ENCODE results near the gene TRIM41.

DNA sequence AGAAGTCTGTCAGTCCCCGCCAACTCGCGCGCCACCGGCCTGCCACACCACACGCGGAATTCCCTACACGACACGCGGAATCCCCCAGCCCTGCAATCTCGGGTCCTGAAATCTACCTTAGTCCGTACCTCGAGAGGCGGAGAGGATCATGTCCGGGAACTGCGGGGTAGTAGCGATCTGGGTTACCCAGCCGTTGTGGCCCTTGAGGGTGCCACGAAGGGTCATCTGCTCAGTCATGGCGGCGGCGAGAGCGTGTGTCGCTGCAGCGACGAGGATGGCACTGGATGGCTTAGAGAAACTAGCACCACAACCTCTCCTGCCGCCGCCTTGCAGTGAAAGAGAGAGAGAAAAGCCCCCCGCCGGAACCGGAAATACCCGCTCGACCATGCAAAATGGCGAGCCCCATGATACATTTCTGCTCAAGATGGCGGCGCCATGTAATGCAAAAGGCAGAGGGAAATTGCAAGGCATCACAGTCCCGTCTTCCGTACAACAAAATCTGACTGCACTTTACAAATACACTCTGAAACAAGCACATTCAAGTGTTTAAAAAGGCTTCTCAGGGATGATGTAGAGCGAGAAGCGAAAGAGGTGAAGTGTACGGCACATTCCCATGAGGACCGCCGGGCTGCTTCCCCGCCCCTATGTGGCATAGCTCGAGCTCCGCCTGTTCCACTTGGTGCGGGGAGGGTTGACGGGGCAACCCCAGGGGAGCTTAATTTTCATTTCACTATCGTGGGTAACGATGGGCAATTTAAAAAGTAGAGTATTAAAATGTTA is 20.7 kb downstream of the TRIM41 start, which contains the start of gene RACK1:
- TF ChIP-seq, protein P1, sequence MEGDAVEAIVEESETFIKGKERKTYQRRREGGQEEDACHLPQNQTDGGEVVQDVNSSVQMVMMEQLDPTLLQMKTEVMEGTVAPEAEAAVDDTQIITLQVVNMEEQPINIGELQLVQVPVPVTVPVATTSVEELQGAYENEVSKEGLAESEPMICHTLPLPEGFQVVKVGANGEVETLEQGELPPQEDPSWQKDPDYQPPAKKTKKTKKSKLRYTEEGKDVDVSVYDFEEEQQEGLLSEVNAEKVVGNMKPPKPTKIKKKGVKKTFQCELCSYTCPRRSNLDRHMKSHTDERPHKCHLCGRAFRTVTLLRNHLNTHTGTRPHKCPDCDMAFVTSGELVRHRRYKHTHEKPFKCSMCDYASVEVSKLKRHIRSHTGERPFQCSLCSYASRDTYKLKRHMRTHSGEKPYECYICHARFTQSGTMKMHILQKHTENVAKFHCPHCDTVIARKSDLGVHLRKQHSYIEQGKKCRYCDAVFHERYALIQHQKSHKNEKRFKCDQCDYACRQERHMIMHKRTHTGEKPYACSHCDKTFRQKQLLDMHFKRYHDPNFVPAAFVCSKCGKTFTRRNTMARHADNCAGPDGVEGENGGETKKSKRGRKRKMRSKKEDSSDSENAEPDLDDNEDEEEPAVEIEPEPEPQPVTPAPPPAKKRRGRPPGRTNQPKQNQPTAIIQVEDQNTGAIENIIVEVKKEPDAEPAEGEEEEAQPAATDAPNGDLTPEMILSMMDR (IDR thresholded peaks at IDR 0.05): no peak
- peak in 1 of 2 donors; percentile 57 for TF ChIP-seq POLR2A (IDR thresholded peaks at IDR 0.05)

All from adrenal gland (tissue), 5 donors.